ENCODE results near the gene B3GAT2.

B3GAT2 gene

GRCh38 chr6:70956191-70956450 lies 739 bp downstream of the B3GAT2 start (continued):
- TF ChIP-seq ZNF692 (tag by site-specific recombination; IDR thresholded peaks at IDR 0.05), result 0 out of 2 replicates have a peak, but pooled peaks have one; percentile 4
- TF ChIP-seq ZNF175 (tag by site-specific recombination; IDR thresholded peaks at IDR 0.05), result no peak
- TF ChIP-seq YY2 (tag by site-specific recombination; IDR thresholded peaks at IDR 0.05), result no peak
- no peak for TF ChIP-seq ZNF48 (tag by site-specific recombination; IDR thresholded peaks at IDR 0.05)
- TF ChIP-seq ZNF18 (tag by site-specific recombination; IDR thresholded peaks at IDR 0.05), result no peak
- no peak for TF ChIP-seq ZNF280C (tag by site-specific recombination; IDR thresholded peaks at IDR 0.05)
- no peak for TF ChIP-seq TRIM28 (IDR thresholded peaks at IDR 0.05; ENCODE audit: borderline replicate concordance, low read length)
- TF ChIP-seq ZNF2 (tag by site-specific recombination; IDR thresholded peaks at IDR 0.05), result peak; percentile 73
- TF ChIP-seq ZNF488 (tag by site-specific recombination; IDR thresholded peaks at IDR 0.05), result no peak
- TF ChIP-seq PATZ1 (tag by site-specific recombination; IDR thresholded peaks at IDR 0.05), result peak; percentile 46; the same call in 1 of the 2 replicates
- no peak for TF ChIP-seq ZNF510 (tag by site-specific recombination; IDR thresholded peaks at IDR 0.05; ENCODE audit: insufficient replicate concordance)
- TF ChIP-seq RBAK (tag by site-specific recombination; IDR thresholded peaks at IDR 0.05), result no peak
- 0 out of 2 replicates have a peak, but pooled peaks have one; percentile 19 for TF ChIP-seq FEZF1 (tag by site-specific recombination; IDR thresholded peaks at IDR 0.05)
- no peak for TF ChIP-seq ZNF529 (tag by site-specific recombination; IDR thresholded peaks at IDR 0.05; ENCODE audit: insufficient replicate concordance)
- no peak for TF ChIP-seq ZNF561 (tag by site-specific recombination; IDR thresholded peaks at IDR 0.05; ENCODE audit: borderline replicate concordance)
- peak; percentile 10; the same call in 1 of the 2 replicates for TF ChIP-seq KLF8 (tag by site-specific recombination; IDR thresholded peaks at IDR 0.05)
- no peak for TF ChIP-seq ZNF701 (tag by site-specific recombination; IDR thresholded peaks at IDR 0.05)
- 0 out of 2 replicates have a peak, but pooled peaks have one; percentile 76 for TF ChIP-seq ZNF391 (tag by site-specific recombination; IDR thresholded peaks at IDR 0.05; ENCODE audit: borderline replicate concordance, low read depth)
- TF ChIP-seq PRDM6 (tag by site-specific recombination; IDR thresholded peaks at IDR 0.05), result no peak
- no peak for TF ChIP-seq ZBTB21 (tag by site-specific recombination; IDR thresholded peaks at IDR 0.05)
- no peak for TF ChIP-seq ZNF221 (tag by site-specific recombination; IDR thresholded peaks at IDR 0.05; ENCODE audit: borderline replicate concordance)
- peak; percentile 14; the same call in 1 of the 2 replicates for TF ChIP-seq ZNF792 (tag by site-specific recombination; IDR thresholded peaks at IDR 0.05)
- no peak for TF ChIP-seq ZSCAN16 (tag by site-specific recombination; IDR thresholded peaks at IDR 0.05)
- no peak for TF ChIP-seq SCRT1 (tag by site-specific recombination; IDR thresholded peaks at IDR 0.05; ENCODE audit: borderline replicate concordance)
- TF ChIP-seq ZNF423 (tag by site-specific recombination; IDR thresholded peaks at IDR 0.05), result peak; percentile 13; the same call in 1 of the 2 replicates
- no peak for TF ChIP-seq ZNF19 (tag by site-specific recombination; IDR thresholded peaks at IDR 0.05; ENCODE audit: low read depth)
- TF ChIP-seq ZNF394 (tag by site-specific recombination; IDR thresholded peaks at IDR 0.05; ENCODE audit: borderline replicate concordance), result no peak
- peak; percentile 61; the same call in 1 of the 2 replicates for TF ChIP-seq CTCF (tag by site-specific recombination; IDR thresholded peaks at IDR 0.05)
- TF ChIP-seq GLIS2 (tag by site-specific recombination; IDR thresholded peaks at IDR 0.05), result no peak
- no peak for TF ChIP-seq ZNF366 (tag by site-specific recombination; conservative IDR thresholded peaks at IDR 0.05)
